ENCODE measurements around the gene CAMK2G.
A peak's percentile ranks its signal among the peaks of the same experiment; 100 is the strongest.

Gene CAMK2G

GRCh38 chr10:73878365-73878764 is 4.0 kb upstream of the CAMK2G start:
- DNase-seq: no peak

GRCh38 chr10:73877533-73878160 is 3.3 kb upstream of the CAMK2G start:
- no peak for DNase-seq

- DNase-seq: no peak
Observed at GRCh38 chr10:73876971-73877370, 2.6 kb upstream of the CAMK2G start.

GRCh38 chr10:73876566-73876965 is 2.2 kb upstream of the CAMK2G start:
- no peak for DNase-seq

- DNase-seq: peak; percentile 26
Observed at GRCh38 chr10:73876157-73876556, 1.8 kb upstream of the CAMK2G start.

- DNase-seq: no peak
Observed at GRCh38 chr10:73875139-73875475, 752 bp upstream of the CAMK2G start.

GRCh38 chr10:73873838-73874215 is 528 bp downstream of the CAMK2G start:
- DNase-seq: peak; percentile 17

- peak; percentile 11 for DNase-seq
Observed at GRCh38 chr10:73873142-73873837, 1.1 kb downstream of the CAMK2G start.

- peak; percentile 15 for DNase-seq
Observed at GRCh38 chr10:73872190-73872710, 2.1 kb downstream of the CAMK2G start.

GRCh38 chr10:73871295-73872189 is 2.8 kb downstream of the CAMK2G start:
- DNase-seq: peak; percentile 1

- DNase-seq: no peak
Observed at GRCh38 chr10:73868655-73869195, 5.6 kb downstream of the CAMK2G start.

GRCh38 chr10:73867871-73868631 is 6.3 kb downstream of the CAMK2G start:
- no peak for DNase-seq

GRCh38 chr10:73867126-73867807 is 7.1 kb downstream of the CAMK2G start:
- no peak for DNase-seq

GRCh38 chr10:73866621-73867020 is 7.7 kb downstream of the CAMK2G start:
- no peak for DNase-seq

GRCh38 chr10:73865459-73866442 is 8.6 kb downstream of the CAMK2G start:
- DNase-seq: peak; percentile 8

- no peak for DNase-seq
Observed at GRCh38 chr10:73865107-73865458, 9.3 kb downstream of the CAMK2G start.

GRCh38 chr10:73864229-73864628 is 10.1 kb downstream of the CAMK2G start:
- DNase-seq: no peak

- DNase-seq: no peak
Observed at GRCh38 chr10:73863039-73863817, 11.1 kb downstream of the CAMK2G start.

GRCh38 chr10:73862011-73862410 is 12.3 kb downstream of the CAMK2G start:
- no peak for DNase-seq
